PC-9 (cell line): ENCODE data around the gene APMAP. TPM values are rescaled to one million over a fixed set of nuclear protein-coding genes. Genes with fewer than 3 reads are reported as not detected.

Experiments
- BruUV-seq: library from RNA; stranded (reverse); fragments of 400-500 nt; replicated peaks from 2 replicates; lab custom pipeline; 2021; lab: Mats Ljungman, UMichigan
- CTCF ChIA-PET: fragments of 300-600 bp; sonication (Branson Sonifier 250); formaldehyde crosslinking; loops from one replicate; lab custom pipeline; 2022; ENCODE audit warnings: antibody characterized with exemption; lab: Charles Lee
- POLR2A ChIA-PET: fragments of 300-600 bp; sonication (Branson Sonifier 250); formaldehyde crosslinking; loops from one replicate; lab custom pipeline; 2022; ENCODE audit warnings: antibody characterized with exemption; ENCODE audit not compliant: unreplicated experiment; lab: Charles Lee
- DNase-seq, 2 experiments: peaks; one replicate each; pipeline versions ENCODE4 v3.0.0 to v3.0.0-alpha.2; 2015 to 2022; ENCODE audit warnings: mixed read lengths in 1 of 2
- H2AFZ ChIP-seq: fragments of 200-600 bp; sonication (generic); 2 replicates; pipeline ENCODE4 v1.8.1; 2017; ENCODE audit warnings: antibody characterized with exemption
- H3F3A ChIP-seq: fragments of 200-600 bp; sonication (generic); 2 replicates; pipeline ENCODE4 v1.8.1; 2017; ENCODE audit warnings: antibody characterized with exemption, mild to moderate bottlenecking, low read depth; ENCODE audit not compliant: insufficient read depth
- H3K27ac ChIP-seq: fragments of 200-600 bp; sonication (generic); 2 replicates; pipeline ENCODE4 v1.6.1; 2016; ENCODE audit warnings: mixed run types
- H3K27me3 ChIP-seq: fragments of 200-600 bp; sonication (generic); 2 replicates; pipeline ENCODE4 v1.6.1; 2016; ENCODE audit warnings: low read depth, mixed run types; ENCODE audit not compliant: insufficient read depth
- H3K36me3 ChIP-seq: fragments of 200-600 bp; sonication (generic); 2 replicates; pipeline ENCODE4 v1.6.1; 2016; ENCODE audit warnings: low read depth, mixed run types
- H3K4me1 ChIP-seq: fragments of 200-600 bp; sonication (generic); replicated peaks from 2 replicates; pipeline ENCODE4 v1.6.1; 2016; ENCODE audit warnings: mixed run types; ENCODE audit not compliant: insufficient read depth
- H3K4me2 ChIP-seq: fragments of 200-600 bp; sonication (generic); 2 replicates; pipeline ENCODE4 v1.6.1; 2017; ENCODE audit warnings: mixed run types
- H3K4me3 ChIP-seq: fragments of 200-600 bp; sonication (generic); 2 replicates; pipeline ENCODE4 v1.6.1; 2016; ENCODE audit warnings: mixed run types
- H3K79me2 ChIP-seq: fragments of 200-600 bp; sonication (generic); 2 replicates; pipeline ENCODE4 v1.6.1; 2017; ENCODE audit warnings: low read depth, mixed run types
- H3K9me2 ChIP-seq: fragments of 200-600 bp; sonication (generic); 2 replicates; pipeline ENCODE4 v1.8.1; 2017; ENCODE audit warnings: mild to moderate bottlenecking; ENCODE audit not compliant: insufficient read depth
- H3K9me3 ChIP-seq: fragments of 200-600 bp; sonication (generic); 2 replicates; pipeline ENCODE4 v1.8.1; 2016; ENCODE audit warnings: low read depth; ENCODE audit not compliant: insufficient read depth
- H4K20me1 ChIP-seq: fragments of 200-600 bp; sonication (generic); 2 replicates; pipeline ENCODE4 v1.8.1; 2017; ENCODE audit not compliant: insufficient read depth
- CTCF ChIP-seq: fragments of 200-600 bp; sonication (generic); conservative IDR thresholded peaks from 2 replicates; pipeline ENCODE4 v1.6.1; 2017; ENCODE audit warnings: mixed run types, antibody characterized with exemption, mild to moderate bottlenecking, moderate library complexity
- EZH2 ChIP-seq: fragments of 200-600 bp; sonication (generic); IDR thresholded peaks from 2 replicates; pipeline ENCODE4 v1.8.0; 2017; ENCODE audit warnings: antibody characterized with exemption, low read depth
- intact Hi-C: fragments of 100-400 bp; cut with micrococcal nuclease; formaldehyde crosslinking; loops from one replicate; pipeline ENCODE4 v1.10.0; 2022; ENCODE audit not compliant: unreplicated experiment
- total RNA-seq: library from RNA; stranded (reverse); gene quantifications from 2 replicates; pipeline ENCODE4 v1.2.3, GENCODE V29; 2021

APMAP gene
- total RNA-seq, 1 experiment from 2014 or later: 103 TPM

DNA sequence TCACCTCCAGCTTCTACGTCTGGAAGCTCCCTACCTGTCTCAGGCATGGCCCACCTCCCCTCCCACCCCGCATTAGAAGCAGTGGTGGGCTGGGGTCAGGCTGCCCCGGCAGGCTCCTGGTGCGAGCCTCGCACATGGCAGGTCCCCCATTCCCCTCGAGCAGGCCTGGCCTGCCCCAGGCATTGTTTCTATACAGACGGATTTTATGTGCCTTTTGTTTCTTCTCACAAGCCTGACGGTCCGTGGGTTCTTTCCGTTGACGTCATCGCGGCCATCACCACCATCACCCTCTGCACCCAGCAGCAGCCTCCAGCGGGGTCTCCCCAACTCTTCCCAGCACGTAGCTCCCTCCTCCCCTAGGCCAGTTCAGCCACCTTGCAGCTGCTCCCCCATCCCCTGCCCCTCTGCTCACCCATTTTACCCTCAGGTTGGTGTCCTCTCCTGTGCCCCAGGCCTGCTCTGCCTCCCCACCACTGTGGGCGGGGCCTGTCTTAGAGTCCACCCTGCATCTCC, 38.9 kb downstream of the APMAP start:
- no peaks in the 10 kb centered on the region for H3K27me3 ChIP-seq
- no peak for TF ChIP-seq CTCF
- no peak for TF ChIP-seq EZH2
- H3K4me3 ChIP-seq: no peak overlapping the region
- no peaks in the 10 kb centered on the region for H4K20me1 ChIP-seq
- intact Hi-C loops: no loop called here
- no peak overlapping the region for H3K4me2 ChIP-seq
- POLR2A ChIA-PET: interaction anchor here (0.6 kb wide), 2 partner anchors 63 to 1289 kb away, joined by 4 to 8 read pairs; no protein-coding TSS in a partner anchor
- H3K4me1 ChIP-seq: 0 out of 2 replicates have a peak, but pooled peaks cover 7% of the 10 kb centered on the region
- no peak for DNase-seq
- no peaks in the 10 kb centered on the region for H3K79me2 ChIP-seq
- H3K36me3 ChIP-seq: no peaks in the 10 kb centered on the region
- no TSS peak for BruUV-seq
- H3F3A ChIP-seq: no peaks in the 10 kb centered on the region
- no peak overlapping the region for H3K27ac ChIP-seq
- H3K9me3 ChIP-seq: no peaks in the 10 kb centered on the region
- no peaks in the 10 kb centered on the region for H3K9me2 ChIP-seq
- H2AFZ ChIP-seq: no peak overlapping the region
- CTCF ChIA-PET: no interaction called here

DNA sequence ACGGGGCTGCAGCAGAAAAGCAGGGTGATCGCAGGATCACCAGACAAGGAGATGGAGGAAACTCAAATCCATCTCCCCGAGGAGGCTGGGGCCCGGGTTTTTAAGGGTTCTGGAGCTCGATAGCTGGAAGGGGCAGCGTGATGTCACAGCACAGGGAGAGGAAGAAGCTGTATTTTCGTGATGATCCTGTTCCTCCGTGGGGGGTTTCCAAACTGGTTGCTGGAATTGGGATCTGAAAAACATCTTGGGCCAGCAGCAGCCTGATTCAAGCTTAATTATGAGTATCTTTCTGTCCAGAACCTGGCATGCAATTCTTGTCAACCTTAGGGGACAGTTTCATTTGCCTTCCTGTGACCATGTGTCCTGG, 39.4 kb downstream of the APMAP start:
- Histone ChIP-seq H3K4me2 (no peak overlapping the region), H3K9me2 (no peaks in the 10 kb centered on the region), H3K79me2 (no peaks in the 10 kb centered on the region), H3K27ac (no peak overlapping the region), H3K4me3 (no peak overlapping the region), H4K20me1 (no peaks in the 10 kb centered on the region), H3K27me3 (no peaks in the 10 kb centered on the region), H3F3A (no peaks in the 10 kb centered on the region), H3K4me1 (0 out of 2 replicates have a peak, but pooled peaks cover 7% of the 10 kb centered on the region), H3K36me3 (no peaks in the 10 kb centered on the region), H3K9me3 (no peaks in the 10 kb centered on the region), H2AFZ (no peak overlapping the region)
- ChIA-PET POLR2A (interaction anchor here (0.6 kb wide), 2 partner anchors 63 to 1288 kb away, joined by 4 to 8 read pairs; no protein-coding TSS in a partner anchor), CTCF (no interaction called here)
- TF ChIP-seq CTCF (no peak), EZH2 (no peak)
- intact Hi-C loops: no loop called here
- BruUV-seq: no TSS peak
- no peak for DNase-seq

- no peak overlapping the region for H3K4me2 ChIP-seq
- POLR2A ChIA-PET: interaction anchor here (0.6 kb wide), 1 partner anchor 1287 kb away, joined by 4 read pairs; no protein-coding TSS in a partner anchor
- intact Hi-C loops: no loop called here
- no peaks in the 10 kb centered on the region for H3F3A ChIP-seq
- H3K9me2 ChIP-seq: no peaks in the 10 kb centered on the region
- no peak overlapping the region for H2AFZ ChIP-seq
- H3K27ac ChIP-seq: no peak overlapping the region
- CTCF ChIA-PET: interaction anchor here (1.2 kb wide), 1 partner anchor 22 kb away, joined by 3 read pairs; no protein-coding TSS in a partner anchor
- 0 out of 2 replicates have a peak, but pooled peaks cover 7% of the 10 kb centered on the region for H3K4me1 ChIP-seq
- no peak for DNase-seq
- no peak overlapping the region for H3K4me3 ChIP-seq
- TF ChIP-seq EZH2: no peak
- no TSS peak for BruUV-seq
- H3K27me3 ChIP-seq: no peaks in the 10 kb centered on the region
- no peaks in the 10 kb centered on the region for H3K79me2 ChIP-seq
- no peaks in the 10 kb centered on the region for H3K36me3 ChIP-seq
- no peaks in the 10 kb centered on the region for H4K20me1 ChIP-seq
- peaks cover 4% of the 10 kb centered on the region; the same call in 1 of the 2 replicates for H3K9me3 ChIP-seq
Measured at GRCh38 chr20:24952376-24953208, 40.0 kb downstream of the APMAP start.
